Mesothelial cell of epicardium (in vitro differentiated cells): ENCODE results near the gene DST. TPM values are rescaled to one million over a fixed set of nuclear protein-coding genes. Genes with fewer than 3 reads are reported as not detected.
A peak's percentile ranks its signal among the peaks of the same experiment; 100 is the strongest.

ENCODE experiments used
- DNase-seq, 2 experiments: peaks; one replicate each; pipeline ENCODE4 v3.0.0; 2021; ENCODE audit warnings: low spot score in 2 of 2; ENCODE audit not compliant: unreplicated experiment in 2 of 2
- H3K27ac Mint-ChIP-seq: 2 replicates; pipeline ENCODE4 v1.8.0; 2021; ENCODE audit warnings: mixed read lengths
- H3K27me3 Mint-ChIP-seq: 2 replicates; pipeline ENCODE4 v1.8.0; 2021; ENCODE audit warnings: low read depth, mixed read lengths
- H3K36me3 Mint-ChIP-seq: 2 replicates; pipeline ENCODE4 v1.8.0; 2021; ENCODE audit warnings: mixed read lengths
- H3K4me1 Mint-ChIP-seq: 2 replicates; pipeline ENCODE4 v1.8.0; 2021; ENCODE audit warnings: mixed read lengths
- H3K4me3 Mint-ChIP-seq: 2 replicates; pipeline ENCODE4 v1.8.0; 2021; ENCODE audit warnings: mild to moderate bottlenecking, moderate library complexity, mixed read lengths
- H3K9me3 Mint-ChIP-seq: 2 replicates; pipeline ENCODE4 v1.8.0; 2021; ENCODE audit warnings: mixed read lengths
- CTCF ChIP-seq: fragments of 200-600 bp; sonication (generic); IDR thresholded peaks from one replicate; pipeline ENCODE4 v1.5.0; 2021; ENCODE audit warnings: antibody characterized with exemption; ENCODE audit not compliant: unreplicated experiment
- total RNA-seq: library from RNA; stranded (reverse); gene quantifications from 3 replicates; pipeline ENCODE4 v1.2.1, GENCODE V29; 2021

Gene DST
- total RNA-seq, 1 donor from 2014 or later = 306 TPM

- H3K9me3 Mint-ChIP-seq = no peaks in the 10 kb centered on the region
These were observed 102.3 kb downstream of the DST start for GRCh38 chr6:56540232-56541029.

GRCh38 chr6:56539527-56540105 lies 103.1 kb downstream of the DST start:
- H3K4me1 Mint-ChIP-seq = peaks cover 50% of the 10 kb centered on the region
- TF ChIP-seq CTCF = no peak
- no peak overlapping the region for H3K27ac Mint-ChIP-seq
- H3K36me3 Mint-ChIP-seq = peaks cover 5% of the 10 kb centered on the region
- no peak overlapping the region for H3K4me3 Mint-ChIP-seq
- no peaks in the 10 kb centered on the region for H3K9me3 Mint-ChIP-seq
- no peaks in the 10 kb centered on the region for H3K27me3 Mint-ChIP-seq
- DNase-seq = no peak

More at GRCh38 chr6:56540232-56541029, 102.3 kb downstream of the DST start:
- TF ChIP-seq CTCF = no peak
- Mint-ChIP-seq H3K27me3 (no peaks in the 10 kb centered on the region), H3K4me1 (peaks cover 45% of the 10 kb centered on the region), H3K36me3 (no peaks in the 10 kb centered on the region), H3K27ac (no peak overlapping the region), H3K4me3 (no peak overlapping the region)
- no peak for DNase-seq

- no peaks in the 10 kb centered on the region for H3K27me3 Mint-ChIP-seq
- no peak overlapping the region for H3K4me3 Mint-ChIP-seq
- TF ChIP-seq CTCF = no peak
- H3K4me1 Mint-ChIP-seq = peaks cover 47% of the 10 kb centered on the region
- peaks cover 6% of the 10 kb centered on the region for H3K36me3 Mint-ChIP-seq
- H3K27ac Mint-ChIP-seq = no peak overlapping the region
- DNase-seq = no peak
- H3K9me3 Mint-ChIP-seq = no peaks in the 10 kb centered on the region
These were observed 103.8 kb downstream of the DST start for GRCh38 chr6:56538851-56539250.

- H3K36me3 Mint-ChIP-seq = peaks cover 9% of the 10 kb centered on the region
- no peaks in the 10 kb centered on the region for H3K9me3 Mint-ChIP-seq
- peaks cover 57% of the 10 kb centered on the region for H3K4me1 Mint-ChIP-seq
- peak overlapping the region; percentile 70 for H3K27ac Mint-ChIP-seq
- no peaks in the 10 kb centered on the region for H3K27me3 Mint-ChIP-seq
- peak overlapping the region; percentile 44 for H3K4me3 Mint-ChIP-seq
- TF ChIP-seq CTCF = no peak
- DNase-seq = no peak
These were observed 105.4 kb downstream of the DST start for GRCh38 chr6:56537223-56537770.

- Mint-ChIP-seq H3K4me1 (peaks cover 64% of the 10 kb centered on the region), H3K27me3 (no peaks in the 10 kb centered on the region), H3K4me3 (no peak overlapping the region), H3K9me3 (no peaks in the 10 kb centered on the region), H3K27ac (peak overlapping the region; percentile 32), H3K36me3 (peaks cover 11% of the 10 kb centered on the region)
- no peak for DNase-seq
- no peak for TF ChIP-seq CTCF
These were observed 106.2 kb downstream of the DST start for GRCh38 chr6:56536536-56536935.
